ENCODE results near the gene CCDC197. TPM values are rescaled to one million over a fixed set of nuclear protein-coding genes. Genes with fewer than 3 reads are reported as not detected.

The CCDC197 gene
- total RNA-seq, 1 donor from 2014 or later = not detected

DNA sequence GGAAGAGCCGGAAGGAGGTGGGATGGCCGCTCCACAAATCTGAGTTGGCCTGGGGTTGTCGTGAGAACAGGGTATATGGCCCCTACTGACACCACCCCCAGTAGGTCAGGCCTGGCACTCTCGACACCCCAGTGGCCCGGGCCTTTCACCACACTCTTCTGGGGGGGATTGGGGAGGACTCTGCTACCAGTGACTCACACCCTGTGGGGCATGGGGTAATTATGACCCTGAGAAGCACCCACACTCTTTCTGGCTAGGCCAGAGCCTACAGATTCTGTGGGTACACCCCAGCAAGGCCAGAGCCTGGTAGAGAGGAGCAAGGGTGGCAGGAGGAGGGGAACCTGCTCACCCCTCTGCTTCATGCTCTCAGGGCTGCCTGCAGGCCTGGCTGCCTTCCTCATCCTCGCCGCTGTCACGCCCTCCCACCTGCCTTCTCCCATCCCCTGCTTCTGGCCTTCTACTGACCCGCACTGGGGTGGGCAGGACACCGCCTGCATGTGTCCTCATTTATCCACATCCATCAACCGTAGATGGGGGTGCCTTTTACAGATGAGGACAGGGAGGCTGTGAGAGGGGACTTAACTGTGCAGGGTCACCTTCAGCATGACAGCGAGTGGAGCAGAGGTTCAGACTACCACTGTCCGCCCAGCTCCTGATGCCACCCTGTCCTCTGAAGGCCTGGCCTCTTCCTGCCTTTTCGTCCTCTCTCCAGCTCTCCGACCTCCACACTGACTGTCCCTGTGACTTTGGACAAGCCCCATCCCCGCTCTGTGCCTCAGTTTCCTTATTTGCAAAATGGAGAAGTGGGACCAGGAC lies 39.1 kb upstream of the CCDC197 start:
- no peak overlapping the region for H3K9ac ChIP-seq
- no peak overlapping the region for H3K4me3 ChIP-seq
- no peaks in the 10 kb centered on the region for H4K20me1 ChIP-seq (ENCODE audit: low read depth)
- H3K4me1 ChIP-seq = peaks cover 5% of the 10 kb centered on the region
- H3F3A ChIP-seq (ENCODE audit: low read depth) = no peaks in the 10 kb centered on the region
- no peak for DNase-seq (ENCODE audit: low spot score)
- H3K4me2 ChIP-seq = no peak overlapping the region
- peaks cover 7% of the 10 kb centered on the region for H3K27me3 Mint-ChIP-seq (ENCODE audit: insufficient read depth, low read depth)
- no peak overlapping the region for H3K27ac Mint-ChIP-seq
- no peaks in the 10 kb centered on the region for H3K79me2 ChIP-seq (ENCODE audit: low read depth)
- H3K36me3 ChIP-seq = no peaks in the 10 kb centered on the region
- H3K4me3 Mint-ChIP-seq = no peak overlapping the region
- TF ChIP-seq EZH2 (IDR thresholded peaks at IDR 0.05) (no peak), EZH2phosphoT487 (IDR thresholded peaks at IDR 0.05) (no peak)
- TF ChIP-seq, protein P1, sequence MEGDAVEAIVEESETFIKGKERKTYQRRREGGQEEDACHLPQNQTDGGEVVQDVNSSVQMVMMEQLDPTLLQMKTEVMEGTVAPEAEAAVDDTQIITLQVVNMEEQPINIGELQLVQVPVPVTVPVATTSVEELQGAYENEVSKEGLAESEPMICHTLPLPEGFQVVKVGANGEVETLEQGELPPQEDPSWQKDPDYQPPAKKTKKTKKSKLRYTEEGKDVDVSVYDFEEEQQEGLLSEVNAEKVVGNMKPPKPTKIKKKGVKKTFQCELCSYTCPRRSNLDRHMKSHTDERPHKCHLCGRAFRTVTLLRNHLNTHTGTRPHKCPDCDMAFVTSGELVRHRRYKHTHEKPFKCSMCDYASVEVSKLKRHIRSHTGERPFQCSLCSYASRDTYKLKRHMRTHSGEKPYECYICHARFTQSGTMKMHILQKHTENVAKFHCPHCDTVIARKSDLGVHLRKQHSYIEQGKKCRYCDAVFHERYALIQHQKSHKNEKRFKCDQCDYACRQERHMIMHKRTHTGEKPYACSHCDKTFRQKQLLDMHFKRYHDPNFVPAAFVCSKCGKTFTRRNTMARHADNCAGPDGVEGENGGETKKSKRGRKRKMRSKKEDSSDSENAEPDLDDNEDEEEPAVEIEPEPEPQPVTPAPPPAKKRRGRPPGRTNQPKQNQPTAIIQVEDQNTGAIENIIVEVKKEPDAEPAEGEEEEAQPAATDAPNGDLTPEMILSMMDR (IDR thresholded peaks at IDR 0.05) = no peak
- H3K27ac ChIP-seq = no peak overlapping the region
- H3K36me3 Mint-ChIP-seq = no peaks in the 10 kb centered on the region
- no peaks in the 10 kb centered on the region for H3K9me3 Mint-ChIP-seq
- no peaks in the 10 kb centered on the region for H3K9me3 ChIP-seq (ENCODE audit: low read depth)
- peaks cover 47% of the 10 kb centered on the region for H3K4me1 Mint-ChIP-seq
- no peak overlapping the region for H2AFZ ChIP-seq (replicated peaks)
- H3K27me3 ChIP-seq = no peaks in the 10 kb centered on the region

DNA sequence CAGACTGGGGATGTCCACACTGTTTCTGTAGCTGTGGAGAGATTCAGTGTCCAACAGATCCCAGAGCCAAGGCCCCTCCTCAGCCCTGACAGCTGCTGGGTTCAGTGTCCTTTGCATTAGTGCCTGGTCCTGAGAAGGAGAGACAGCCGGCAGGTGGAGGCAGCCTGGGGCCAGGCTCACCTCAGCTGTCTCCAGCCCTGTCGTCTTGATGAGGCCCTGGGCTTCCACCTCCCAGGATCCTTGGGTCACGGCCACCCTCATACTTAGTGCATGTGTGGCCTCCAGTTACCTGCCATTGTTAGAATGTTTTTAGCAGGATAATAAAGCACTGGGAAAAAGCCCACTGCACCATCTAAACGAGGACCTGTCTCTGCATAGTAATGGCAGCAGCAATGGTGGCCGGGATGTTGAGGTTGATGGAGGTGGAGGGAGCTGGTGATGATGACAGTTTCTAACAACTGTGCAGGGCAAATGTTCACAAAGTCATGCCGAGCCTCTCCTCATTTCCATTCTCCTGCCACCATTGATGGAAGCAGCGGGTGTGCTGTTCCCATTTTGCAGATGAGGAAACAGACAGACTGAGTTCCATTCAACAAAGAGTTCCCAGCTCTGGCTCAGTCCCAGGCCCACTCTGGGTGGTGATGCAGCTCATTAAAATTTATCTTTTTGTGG lies 38.4 kb upstream of the CCDC197 start:
- no peak overlapping the region for H3K4me3 ChIP-seq
- H3K4me1 ChIP-seq = peaks cover 3% of the 10 kb centered on the region
- no peak overlapping the region for H2AFZ ChIP-seq (replicated peaks)
- no peaks in the 10 kb centered on the region for H3F3A ChIP-seq (ENCODE audit: low read depth)
- no peaks in the 10 kb centered on the region for H3K79me2 ChIP-seq (ENCODE audit: low read depth)
- peak overlapping the region; percentile 39 for H3K4me3 Mint-ChIP-seq
- H3K36me3 ChIP-seq = no peaks in the 10 kb centered on the region
- no peaks in the 10 kb centered on the region for H4K20me1 ChIP-seq (ENCODE audit: low read depth)
- no peak overlapping the region for H3K27ac ChIP-seq
- no peak overlapping the region for H3K9ac ChIP-seq
- H3K36me3 Mint-ChIP-seq = no peaks in the 10 kb centered on the region
- H3K27me3 Mint-ChIP-seq (ENCODE audit: insufficient read depth, low read depth) = peaks cover 7% of the 10 kb centered on the region
- H3K4me1 Mint-ChIP-seq = peaks cover 47% of the 10 kb centered on the region
- no peak for DNase-seq (ENCODE audit: low spot score)
- no peaks in the 10 kb centered on the region for H3K9me3 Mint-ChIP-seq
- TF ChIP-seq EZH2phosphoT487 (IDR thresholded peaks at IDR 0.05) = no peak
- TF ChIP-seq, protein P1 (IDR thresholded peaks at IDR 0.05) = no peak
- TF ChIP-seq EZH2 (IDR thresholded peaks at IDR 0.05) = no peak
- H3K27ac Mint-ChIP-seq = peak overlapping the region; percentile 54
- no peak overlapping the region for H3K4me2 ChIP-seq
- no peaks in the 10 kb centered on the region for H3K9me3 ChIP-seq (ENCODE audit: low read depth)
- no peaks in the 10 kb centered on the region for H3K27me3 ChIP-seq

DNA sequence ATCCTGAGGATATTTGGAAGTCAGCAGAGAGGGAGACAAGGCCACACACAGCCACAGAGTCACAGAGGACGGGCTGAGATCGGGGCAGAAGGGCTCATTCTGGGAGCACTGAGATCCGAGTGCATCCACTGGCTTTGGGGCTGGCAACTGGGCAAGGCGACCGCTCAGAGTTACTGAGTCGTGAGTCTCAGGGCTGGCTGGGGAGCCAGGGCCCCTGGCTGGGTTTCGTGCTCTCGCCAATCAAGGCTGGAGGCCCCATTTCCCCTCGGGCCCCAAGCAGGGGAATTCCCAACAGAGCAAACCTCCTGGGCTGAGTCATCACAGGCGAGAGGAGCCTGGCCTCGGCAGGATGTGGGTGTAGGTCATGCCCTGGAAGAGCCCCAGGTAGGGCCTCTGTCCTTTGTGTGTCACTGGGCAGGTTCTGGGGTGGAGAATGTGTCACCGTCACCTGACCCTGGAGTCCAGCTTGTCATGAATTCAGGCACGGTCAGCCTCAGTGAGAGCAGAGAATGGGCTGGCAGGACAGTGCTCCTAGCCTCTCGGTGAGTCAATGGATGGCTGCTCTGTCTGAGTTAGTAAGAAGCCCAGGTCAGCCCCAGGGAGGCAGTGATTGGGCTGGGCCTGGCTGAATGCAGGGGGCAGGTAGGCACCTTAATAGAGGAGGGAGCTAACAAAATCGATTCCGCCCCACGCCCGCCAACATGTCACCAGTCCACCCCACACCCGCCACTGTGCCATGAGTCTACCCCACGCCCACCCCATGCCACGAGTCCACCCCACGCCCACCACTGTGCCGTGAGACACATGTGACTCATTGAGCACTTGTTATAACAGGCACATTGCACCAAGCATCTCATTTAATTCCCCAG lies 37.6 kb upstream of the CCDC197 start:
- no peak for DNase-seq (ENCODE audit: low spot score)
- no peaks in the 10 kb centered on the region for H3K36me3 ChIP-seq
- peak overlapping the region; percentile 39 for H3K4me3 Mint-ChIP-seq
- no peak overlapping the region for H3K4me2 ChIP-seq
- H3K27me3 Mint-ChIP-seq (ENCODE audit: insufficient read depth, low read depth) = peaks cover 7% of the 10 kb centered on the region
- peaks cover 42% of the 10 kb centered on the region for H3K4me1 Mint-ChIP-seq
- H3K4me3 ChIP-seq = no peak overlapping the region
- peaks cover 3% of the 10 kb centered on the region for H3K4me1 ChIP-seq
- H4K20me1 ChIP-seq (ENCODE audit: low read depth) = no peaks in the 10 kb centered on the region
- no peaks in the 10 kb centered on the region for H3K36me3 Mint-ChIP-seq
- H3K9me3 Mint-ChIP-seq = no peaks in the 10 kb centered on the region
- H3K27ac Mint-ChIP-seq = peak overlapping the region; percentile 54
- peak overlapping the region; percentile 45 for H2AFZ ChIP-seq (replicated peaks)
- no peaks in the 10 kb centered on the region for H3K27me3 ChIP-seq
- H3K79me2 ChIP-seq (ENCODE audit: low read depth) = no peaks in the 10 kb centered on the region
- H3K9ac ChIP-seq = no peak overlapping the region
- no peak for TF ChIP-seq EZH2phosphoT487 (IDR thresholded peaks at IDR 0.05)
- TF ChIP-seq, protein P1 (IDR thresholded peaks at IDR 0.05) = no peak
- TF ChIP-seq EZH2 (IDR thresholded peaks at IDR 0.05) = no peak
- H3F3A ChIP-seq (ENCODE audit: low read depth) = no peaks in the 10 kb centered on the region
- H3K9me3 ChIP-seq (ENCODE audit: low read depth) = no peaks in the 10 kb centered on the region
- H3K27ac ChIP-seq = no peak overlapping the region

Data from neural progenitor cell (in vitro differentiated cells).